ENCODE results near the gene SLC39A11. TPM values are rescaled to one million over a fixed set of nuclear protein-coding genes. Genes with fewer than 3 reads are reported as not detected.

Gene SLC39A11
- total and polyA plus RNA-seq, 2 of the 13 experiments (the other 11 are each of a cell fraction or from before 2014, with no cell fraction given) = 17.2 to 31.5 TPM

DNA sequence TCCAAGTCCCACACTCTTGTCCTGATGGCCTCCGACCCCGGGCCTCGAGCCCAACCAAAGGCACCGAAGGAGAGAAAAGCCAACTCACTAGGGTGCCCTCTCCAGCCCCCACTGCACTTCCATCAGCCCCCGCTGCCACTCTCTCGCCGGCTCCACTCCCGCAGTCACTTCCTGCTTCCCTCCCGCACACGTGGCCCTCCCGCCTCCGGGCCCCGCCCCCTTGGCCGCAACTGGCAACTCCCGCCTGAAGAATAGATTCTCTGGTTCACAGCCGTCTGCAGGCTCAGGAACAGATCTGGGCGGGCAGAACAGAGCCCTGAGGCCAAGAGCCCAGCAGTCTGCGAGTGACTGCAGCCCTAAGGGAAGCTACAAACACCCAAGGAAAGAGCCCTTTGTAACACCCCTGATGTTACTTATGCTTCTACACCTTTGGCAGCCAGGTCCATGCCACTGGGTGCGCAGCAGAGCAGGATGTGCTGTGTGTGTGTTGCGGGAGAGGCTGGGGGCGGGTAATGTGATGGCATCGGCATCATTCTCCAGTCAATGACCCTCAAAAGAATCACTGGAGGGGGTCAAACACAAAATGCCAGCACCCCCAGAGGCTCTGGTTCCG is at the start of gene SLC39A11 (continued):
- TF ChIP-seq ZNF501 (CRISPR knock-in tag; IDR thresholded peaks at IDR 0.05) = peak; percentile 80
- no peak for TF ChIP-seq SMARCC2 (IDR thresholded peaks at IDR 0.05)
- peak; percentile 38; the same call in 1 of the 2 replicates for TF ChIP-seq BCL6 (CRISPR knock-in tag; IDR thresholded peaks at IDR 0.05)
- TF ChIP-seq BCLAF1 (IDR thresholded peaks at IDR 0.05) = no peak
- TF ChIP-seq NPAS2 (CRISPR knock-in tag; IDR thresholded peaks at IDR 0.05; ENCODE audit: borderline replicate concordance) = no peak
- TF ChIP-seq ZNF136 (CRISPR knock-in tag; IDR thresholded peaks at IDR 0.05; ENCODE audit: low read depth) = peak; percentile 92; the same call in 1 of the 2 replicates
- peak; percentile 69; the same call in 1 of the 2 replicates for TF ChIP-seq RAD51 (IDR thresholded peaks at IDR 0.05; ENCODE audit: borderline replicate concordance)
- no peak for TF ChIP-seq TMF1 (CRISPR knock-in tag; IDR thresholded peaks at IDR 0.05; ENCODE audit: low read depth)
- no peak for TF ChIP-seq ZNF567 (CRISPR knock-in tag; IDR thresholded peaks at IDR 0.05; ENCODE audit: borderline replicate concordance)
- peak; percentile 66; the same call in 1 of the 2 replicates for TF ChIP-seq ZNF547 (CRISPR knock-in tag; IDR thresholded peaks at IDR 0.05)
- TF ChIP-seq SMARCE1 (IDR thresholded peaks at IDR 0.05; ENCODE audit: borderline replicate concordance) = no peak
- TF ChIP-seq ZNF816 (CRISPR knock-in tag; IDR thresholded peaks at IDR 0.05; ENCODE audit: borderline replicate concordance) = no peak
- no peak for TF ChIP-seq KLF15 (CRISPR knock-in tag; IDR thresholded peaks at IDR 0.05; ENCODE audit: borderline replicate concordance)
- TF ChIP-seq PAX8 (CRISPR knock-in tag; IDR thresholded peaks at IDR 0.05; ENCODE audit: borderline replicate concordance) = peak; percentile 79; the same call in 1 of the 2 replicates
- peak; percentile 68; the same call in 1 of the 2 replicates for TF ChIP-seq ZBTB4 (CRISPR knock-in tag; IDR thresholded peaks at IDR 0.05; ENCODE audit: borderline replicate concordance)
- TF ChIP-seq ZNF275 (CRISPR knock-in tag; IDR thresholded peaks at IDR 0.05; ENCODE audit: borderline replicate concordance) = peak; percentile 72
- TF ChIP-seq HNRNPLL (IDR thresholded peaks at IDR 0.05; ENCODE audit: low read depth, low read length, poor library complexity, severe bottlenecking) = peak; percentile 80
- TF ChIP-seq POGZ (CRISPR knock-in tag; IDR thresholded peaks at IDR 0.05) = peak; percentile 85
- peak; percentile 56 to 79 for TF ChIP-seq POLR2A (IDR thresholded peaks at IDR 0.05; ENCODE audit: insufficient read depth in 1 of 2, low read depth in 2 of 2, low read length in 2 of 2)

Measured in HepG2 (cell line).